ENCODE data around the gene COL6A3. TPM values are rescaled to one million over a fixed set of nuclear protein-coding genes. Genes with fewer than 3 reads are reported as not detected.
"Not testable (repeated sequence)": the region's sequence is repeated elsewhere in the genome, so short reads cannot be mapped to it uniquely, and the experiment has no call there.

The COL6A3 gene
- total and polyA plus RNA-seq, 7 donors: 15.5 to 75.2 (median 59.1) TPM

DNA sequence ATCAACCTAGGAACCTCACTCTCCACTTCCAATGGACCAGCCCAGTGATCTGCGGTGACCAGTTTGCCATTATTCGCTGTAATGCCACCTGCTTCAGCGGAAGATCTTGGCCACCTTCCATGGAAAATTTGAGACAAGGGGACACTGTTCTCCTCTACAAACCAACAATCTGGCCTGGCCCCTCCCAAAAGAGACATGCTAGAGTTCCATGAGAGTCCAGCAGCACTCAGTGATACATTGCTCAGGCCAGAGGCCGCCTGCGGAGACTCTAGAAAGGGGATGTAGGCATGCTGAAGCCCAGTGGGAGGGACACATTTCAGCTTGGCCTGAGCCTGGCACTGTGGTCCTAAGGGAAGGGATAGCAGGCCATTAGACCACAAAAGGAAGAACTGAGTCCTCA is 58.3 kb downstream of the COL6A3 start:
- no peak overlapping the region for H3K4me3 ChIP-seq
- no peak overlapping the region for H3K27ac ChIP-seq
- H3K9me3 ChIP-seq: no peaks in the 10 kb centered on the region
- no peak for DNase-seq
- 72 to 87% (median 83%) methylated on average over 5 of the region's 5 CpGs for WGBS, 3 donors
- intact Hi-C loops (cut with DNase I): no loop called here
- H3K4me1 ChIP-seq: peaks cover 20% of the 10 kb centered on the region
- H3K27me3 ChIP-seq (ENCODE audit: insufficient read depth in 3 of 3, low read length in 2 of 3): no peaks in the 10 kb centered on the region
- ATAC-seq: no peak
- no peaks in the 10 kb centered on the region for H3K36me3 ChIP-seq (ENCODE audit: insufficient read depth in 1 of 2, low read depth in 1 of 2)
- no peak for TF ChIP-seq CTCF (IDR thresholded peaks at IDR 0.05)

DNA sequence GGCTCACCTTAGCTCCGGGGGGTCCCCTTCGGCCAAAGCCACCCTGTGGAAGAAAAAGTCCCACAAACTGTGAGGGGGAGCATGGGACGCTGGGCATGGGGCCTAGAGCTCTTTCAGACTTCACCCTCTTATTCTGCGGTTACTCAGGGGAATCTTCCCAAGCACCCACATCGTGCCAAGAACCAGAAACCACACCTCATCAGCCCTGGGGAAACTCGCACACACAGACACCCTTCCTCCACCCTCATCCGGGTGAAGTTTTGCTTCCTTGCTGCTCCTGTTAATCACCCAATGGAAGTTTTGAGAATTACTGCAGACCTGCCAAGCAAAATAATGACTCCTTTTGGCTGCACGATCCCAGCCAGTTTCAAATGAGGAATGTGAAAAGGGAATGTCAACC is 59.1 kb downstream of the COL6A3 start:
- H3K36me3 ChIP-seq (ENCODE audit: insufficient read depth in 1 of 2, low read depth in 1 of 2): no peaks in the 10 kb centered on the region
- peaks cover 26% of the 10 kb centered on the region for H3K4me1 ChIP-seq
- DNase-seq (no peak), ATAC-seq (no peak)
- no peaks in the 10 kb centered on the region for H3K27me3 ChIP-seq (ENCODE audit: insufficient read depth in 3 of 3, low read length in 2 of 3)
- H3K9me3 ChIP-seq: no peaks in the 10 kb centered on the region
- intact Hi-C loops (cut with DNase I): no loop called here
- WGBS, 3 donors: 76 to 83% (median 77%) methylated on average over 8 of the region's 8 CpGs
- no peak overlapping the region for H3K27ac ChIP-seq
- H3K4me3 ChIP-seq: no peak overlapping the region
- no peak for TF ChIP-seq CTCF (IDR thresholded peaks at IDR 0.05)

DNA sequence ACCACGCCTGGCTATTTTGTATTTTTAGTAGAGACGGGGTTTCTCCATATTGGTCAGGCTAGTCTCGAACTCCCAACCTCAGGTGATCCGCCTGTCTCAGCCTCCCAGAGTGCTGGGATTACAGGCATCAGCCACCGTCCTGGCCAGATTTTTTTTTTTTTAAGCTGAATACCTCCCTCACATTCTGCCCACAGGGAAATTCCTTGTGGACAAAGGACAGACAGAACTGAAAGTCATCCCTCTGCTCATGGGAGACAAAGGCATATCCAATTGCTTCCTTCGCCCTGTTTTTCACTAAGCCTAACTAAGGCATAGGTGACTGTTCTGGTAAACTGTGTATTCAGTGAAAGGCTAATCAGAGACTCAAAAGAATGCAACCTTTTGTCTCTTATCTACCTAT is 59.8 kb downstream of the COL6A3 start:
- peaks cover 26% of the 10 kb centered on the region for H3K4me1 ChIP-seq
- H3K27ac ChIP-seq; H3K36me3 ChIP-seq (ENCODE audit: insufficient read depth in 1 of 2, low read depth in 1 of 2); H3K9me3 ChIP-seq; H3K27me3 ChIP-seq (ENCODE audit: insufficient read depth in 3 of 3, low read length in 2 of 3); ATAC-seq; intact Hi-C loops (cut with DNase I); H3K4me3 ChIP-seq; DNase-seq: not testable (repeated sequence)
- WGBS, 3 donors: 85 to 87% (median 85%) methylated on average over 6 of the region's 6 CpGs

- DNase-seq (no peak), ATAC-seq (peak in 3 of 4 donors; percentile 42 to 69 (median 57))
- Histone ChIP-seq H3K27ac (no peak overlapping the region), H3K27me3 (ENCODE audit: insufficient read depth in 3 of 3, low read length in 2 of 3) (no peaks in the 10 kb centered on the region), H3K36me3 (ENCODE audit: insufficient read depth in 1 of 2, low read depth in 1 of 2) (no peaks in the 10 kb centered on the region), H3K4me3 (no peak overlapping the region), H3K4me1 (peaks cover 26% of the 10 kb centered on the region), H3K9me3 (no peaks in the 10 kb centered on the region)
- no peak for TF ChIP-seq CTCF (IDR thresholded peaks at IDR 0.05)
- intact Hi-C loops (cut with DNase I): no loop called here
- WGBS, 3 donors: 32 to 37% (median 34%) methylated on average over 5 of the region's 5 CpGs
These were observed 60.7 kb downstream of the COL6A3 start for GRCh38 chr2:237353215-237353614.

GRCh38 chr2:237352279-237352845 is 61.6 kb downstream of the COL6A3 start:
- H3K27me3 ChIP-seq (ENCODE audit: insufficient read depth in 3 of 3, low read length in 2 of 3): no peaks in the 10 kb centered on the region
- WGBS, 3 donors: 65 to 85% (median 83%) methylated on average over 6 of the region's 6 CpGs
- peaks cover 0 to under 1% of the 10 kb centered on the region in 2 donors for H3K36me3 ChIP-seq (ENCODE audit: insufficient read depth in 1 of 2, low read depth in 1 of 2)
- no peaks in the 10 kb centered on the region for H3K9me3 ChIP-seq
- TF ChIP-seq CTCF (IDR thresholded peaks at IDR 0.05): no peak
- ATAC-seq (no peak), DNase-seq (no peak)
- no peak overlapping the region for H3K27ac ChIP-seq
- H3K4me3 ChIP-seq: no peak overlapping the region
- peaks cover 26% of the 10 kb centered on the region for H3K4me1 ChIP-seq
- intact Hi-C loops (cut with DNase I): no loop called here
